ENCODE data around the gene CCDC149.

GRCh38 chr4:24871210-24871609 is 41.6 kb downstream of the CCDC149 start:
- TF ChIP-seq ARNTL (CRISPR knock-in tag; IDR thresholded peaks at IDR 0.05; ENCODE audit: borderline replicate concordance, low read depth) (no peak), SNAI2 (CRISPR knock-in tag; IDR thresholded peaks at IDR 0.05) (no peak), GLIS3 (CRISPR knock-in tag; IDR thresholded peaks at IDR 0.05) (no peak), ZNF70 (CRISPR knock-in tag; IDR thresholded peaks at IDR 0.05) (no peak), CREB5 (CRISPR knock-in tag; IDR thresholded peaks at IDR 0.05; ENCODE audit: low read depth) (no peak), ZNF8 (CRISPR knock-in tag; IDR thresholded peaks at IDR 0.05) (no peak), PATZ1 (CRISPR knock-in tag; IDR thresholded peaks at IDR 0.05; ENCODE audit: borderline replicate concordance) (no peak), ESRRG (CRISPR knock-in tag; IDR thresholded peaks at IDR 0.05) (no peak), ZNF565 (CRISPR knock-in tag; conservative IDR thresholded peaks at IDR 0.05; ENCODE audit: low read depth) (no peak), TOX (CRISPR knock-in tag; IDR thresholded peaks at IDR 0.05; ENCODE audit: borderline replicate concordance) (no peak), ZFP30 (CRISPR knock-in tag; IDR thresholded peaks at IDR 0.05) (no peak), RARB (CRISPR knock-in tag; IDR thresholded peaks at IDR 0.05) (no peak), BACH2 (CRISPR knock-in tag; IDR thresholded peaks at IDR 0.05; ENCODE audit: borderline replicate concordance) (no peak), POU6F1 (CRISPR knock-in tag; IDR thresholded peaks at IDR 0.05; ENCODE audit: borderline replicate concordance, low read depth) (no peak)

Measured in SK-N-SH treated with all-trans-retinoic acid at 6 μM for 48 hours (cell line).